COR-L47 (cell line): Measurements from ENCODE around the gene CCDC134.
A peak's percentile ranks its signal among the peaks of the same experiment; 100 is the strongest.
"Not testable (repeated sequence)": the region's sequence is repeated elsewhere in the genome, so short reads cannot be mapped to it uniquely, and the experiment has no call there.

Source experiments
- DNase-seq: peaks from one replicate; lab custom pipeline; 2025; lab: John Stamatoyannopoulos, UW

Gene CCDC134

GRCh38 chr22:41844513-41844912 is 44.0 kb downstream of the CCDC134 start:
- DNase-seq: no peak

GRCh38 chr22:41845380-41846267 is 45.1 kb downstream of the CCDC134 start:
- no peak for DNase-seq

DNA sequence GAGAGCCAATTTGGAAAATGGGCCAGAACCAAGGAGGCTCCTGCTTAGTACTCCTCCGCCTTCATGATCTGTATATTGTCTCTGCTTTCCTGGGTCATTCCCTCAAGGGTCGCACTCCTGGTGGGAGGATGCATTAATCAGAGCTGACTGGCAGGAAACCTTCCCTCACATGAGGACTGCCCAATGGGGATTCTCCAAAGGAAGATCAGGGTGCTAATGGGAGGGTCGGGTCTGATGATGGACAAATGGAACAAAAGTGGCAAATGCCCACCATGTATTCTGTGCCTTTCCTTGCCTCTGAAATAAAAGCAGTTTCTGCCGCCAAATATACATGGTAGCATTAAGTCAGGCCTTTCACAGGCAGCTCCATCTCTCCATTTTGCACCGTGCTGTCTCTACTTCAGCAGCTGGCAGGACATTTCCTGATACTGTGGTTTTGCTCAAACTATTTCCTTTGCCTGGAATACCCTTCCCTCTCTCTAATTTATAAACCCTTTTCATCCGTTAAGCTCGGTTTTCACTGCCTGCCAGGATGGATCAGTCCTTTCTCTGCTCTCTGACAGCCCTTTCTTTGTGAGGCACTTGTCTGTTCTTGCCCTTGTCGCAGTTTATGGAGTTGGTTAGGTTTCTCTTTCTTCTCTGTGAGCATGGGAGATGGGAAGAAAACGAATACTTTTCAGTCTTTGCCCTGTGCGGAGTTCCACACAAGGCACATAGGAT is 45.9 kb downstream of the CCDC134 start:
- DNase-seq: no peak

DNA sequence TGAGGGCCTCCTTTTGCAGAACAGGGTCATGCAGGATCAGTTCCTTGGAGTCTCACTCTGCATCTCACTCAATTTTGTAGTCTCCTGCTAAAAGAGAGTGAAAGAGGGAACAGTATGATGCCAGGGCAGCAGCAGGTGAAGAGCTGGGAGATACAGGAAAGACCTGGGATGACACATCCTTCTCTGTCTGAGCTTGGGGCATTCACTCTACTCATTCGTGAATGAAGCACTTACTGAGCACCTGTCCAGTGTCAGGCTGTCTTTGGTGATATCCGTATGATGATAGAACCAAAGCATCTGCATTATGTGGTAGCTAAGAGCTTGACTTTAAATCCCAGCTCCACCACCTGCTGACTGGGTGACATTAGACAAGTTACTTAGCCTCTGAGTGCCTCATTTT is 46.8 kb downstream of the CCDC134 start:
- no peak for DNase-seq

DNA sequence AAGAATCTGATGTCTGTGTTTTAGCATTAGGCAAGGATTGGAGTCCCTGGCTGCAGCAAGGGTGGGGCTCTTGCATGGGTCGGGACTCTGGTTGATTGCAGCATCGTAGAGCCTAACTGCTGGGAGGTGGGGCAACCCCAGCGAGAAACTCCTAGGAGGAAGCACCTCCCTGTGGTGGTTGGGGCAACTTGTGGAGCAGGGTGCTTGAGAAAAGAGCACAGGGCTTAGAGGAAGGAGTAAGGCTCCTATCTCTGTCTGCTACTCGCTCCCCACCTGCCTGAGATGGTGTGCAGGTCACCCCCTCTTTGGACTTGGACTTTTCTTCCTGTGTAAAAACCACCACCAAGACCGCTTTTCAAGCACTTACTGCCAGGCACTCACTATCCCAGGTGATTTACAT is 48.0 kb downstream of the CCDC134 start:
- no peak for DNase-seq

GRCh38 chr22:41856469-41856868 is 56.0 kb downstream of the CCDC134 start:
- no peak for DNase-seq

GRCh38 chr22:41857155-41857859 is 56.8 kb downstream of the CCDC134 start:
- DNase-seq: peak; percentile 49

DNA sequence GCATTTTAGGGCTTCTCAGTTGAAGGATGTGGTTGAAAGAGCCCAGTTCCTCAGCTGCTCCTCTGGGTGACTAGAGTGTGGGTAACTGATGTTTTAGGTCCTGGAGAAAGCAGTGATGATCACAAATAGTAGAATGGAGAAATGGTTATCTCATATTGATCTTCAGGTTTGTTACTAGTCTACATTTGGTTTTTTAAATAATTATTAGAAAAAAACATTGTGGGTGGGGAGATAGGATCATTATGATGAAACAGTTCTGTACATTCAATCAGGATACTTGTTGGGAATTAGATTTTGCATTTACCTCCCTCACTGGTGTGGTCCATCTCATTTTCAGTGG is 57.4 kb downstream of the CCDC134 start:
- no peak for DNase-seq

DNA sequence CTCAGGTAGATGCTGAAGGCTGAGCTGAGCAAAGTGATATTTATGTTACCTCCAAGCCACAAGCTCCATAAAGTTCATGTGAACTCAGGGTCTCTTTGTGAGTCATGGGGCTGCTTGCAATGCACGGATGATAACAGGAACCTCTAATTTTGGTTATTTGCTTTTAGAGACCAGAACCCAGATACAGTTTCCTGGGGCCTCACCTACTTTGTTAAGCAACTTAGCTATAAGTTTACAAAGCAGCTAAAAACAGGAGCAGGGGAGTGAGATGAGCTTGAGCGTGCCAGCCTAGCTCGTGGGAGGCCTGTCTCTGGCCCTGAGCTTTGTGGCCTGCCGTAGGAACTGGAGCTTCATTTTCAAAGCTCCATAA is 61.7 kb downstream of the CCDC134 start:
- DNase-seq: no peak

DNA sequence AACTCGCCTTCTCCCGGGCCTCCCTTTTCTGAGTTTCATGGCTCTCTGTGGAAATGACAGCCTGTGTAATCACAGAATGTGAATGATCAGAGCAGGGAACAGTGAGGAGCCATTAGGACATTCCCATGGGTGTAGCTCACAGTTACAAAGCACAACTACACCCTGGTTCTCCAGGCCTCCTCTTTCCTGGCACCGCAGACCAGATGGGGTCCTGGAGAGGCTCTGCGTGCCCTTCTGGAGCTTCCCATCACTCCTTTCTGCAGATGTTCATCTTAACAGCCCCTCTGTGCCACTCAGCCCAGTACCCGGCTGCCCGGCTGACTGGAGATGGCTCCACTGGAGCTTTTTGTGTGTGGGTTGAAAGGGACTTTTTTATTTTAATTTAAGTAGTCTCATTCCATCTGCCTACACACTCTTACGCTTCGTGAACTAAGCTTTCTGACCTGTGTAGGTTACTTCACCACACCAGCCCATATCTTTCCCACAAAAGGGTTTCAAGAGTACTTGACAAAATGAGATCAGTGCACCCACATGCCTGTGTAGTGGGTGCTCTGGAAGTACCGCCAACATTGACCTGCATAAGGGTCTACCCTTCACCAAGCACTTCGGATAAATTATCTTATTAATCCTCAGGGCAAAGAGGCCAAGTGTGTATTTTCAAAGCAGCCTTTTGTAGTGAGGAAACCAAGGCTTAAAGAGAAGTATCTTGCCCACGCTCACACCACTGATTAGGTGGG is 62.2 kb downstream of the CCDC134 start:
- DNase-seq: no peak

GRCh38 chr22:41863472-41863871 is 63.0 kb downstream of the CCDC134 start:
- DNase-seq: no peak

GRCh38 chr22:41868556-41868955 is 68.1 kb downstream of the CCDC134 start:
- no peak for DNase-seq

DNA sequence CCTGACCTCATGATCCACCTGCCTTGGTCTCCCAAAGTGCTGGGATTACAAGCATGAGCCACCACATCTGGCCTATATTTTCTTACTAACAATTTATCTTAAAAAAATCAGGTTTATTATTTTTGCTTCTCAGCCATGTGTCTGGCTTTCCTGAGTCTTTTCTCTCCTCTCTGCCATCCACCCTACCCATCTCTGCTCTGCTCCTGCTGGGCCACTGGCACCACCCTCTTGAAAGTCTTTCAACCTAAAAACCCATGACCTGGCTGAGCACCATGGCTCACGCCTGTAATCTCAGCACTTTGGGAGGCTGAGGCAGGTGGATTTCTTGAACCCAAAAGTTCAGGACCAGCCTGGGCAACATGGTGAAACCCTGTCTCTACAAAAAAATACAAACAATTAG is 69.6 kb downstream of the CCDC134 start:
- DNase-seq: not testable (repeated sequence)

- no peak for DNase-seq
Measured at GRCh38 chr22:41870786-41871185, 70.3 kb downstream of the CCDC134 start.

DNA sequence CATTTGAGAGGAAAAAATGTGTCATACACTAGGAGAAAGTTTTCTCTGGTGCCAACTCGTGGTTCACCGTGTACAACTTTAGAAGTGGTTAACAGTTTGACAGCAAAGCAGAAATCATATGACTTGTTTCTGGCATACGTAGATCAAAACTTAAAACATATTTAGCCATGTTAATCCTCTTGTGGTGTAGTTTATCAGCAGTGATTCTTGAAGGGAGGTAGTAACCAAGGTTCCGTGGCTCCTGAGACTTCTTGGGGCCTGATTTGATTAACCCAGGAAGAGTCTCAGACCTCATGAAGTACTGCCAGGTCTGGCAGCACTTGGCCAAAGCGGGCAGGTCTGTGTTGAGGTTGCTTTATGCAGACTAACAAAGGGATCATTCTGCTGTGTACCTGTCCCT is 72.9 kb downstream of the CCDC134 start:
- no peak for DNase-seq

GRCh38 chr22:41874090-41874489 is 73.6 kb downstream of the CCDC134 start:
- no peak for DNase-seq

GRCh38 chr22:41875531-41876270 is 75.2 kb downstream of the CCDC134 start:
- no peak for DNase-seq
